AG04450 (cell line): ENCODE measurements around the gene AGO3. TPM values are rescaled to one million over a fixed set of nuclear protein-coding genes. Genes with fewer than 3 reads are reported as not detected.

Experiments
- CTCF ChIA-PET: fragments of 300-600, 350-600 bp; formaldehyde crosslinking; extraction: SDS; loops from one replicate; lab custom pipeline; 2022; ENCODE audit warnings: antibody characterized with exemption, inconsistent platforms; lab: Charles Lee
- POLR2A ChIA-PET: fragments of 350-600 bp; formaldehyde crosslinking; extraction: SDS; loops from one replicate; lab custom pipeline; 2021; ENCODE audit warnings: antibody characterized with exemption, inconsistent platforms; lab: Yijun Ruan, JAX
- DNase-seq: peaks from one replicate; pipeline ENCODE4 v3.0.0-alpha.2; 2011; ENCODE audit warnings: low read depth, low spot score
- H3K27ac ChIP-seq: one replicate; pipeline ENCODE4 v1.5.1; 2012; ENCODE audit warnings: low read depth, low read length, control low read depth
- H3K27me3 ChIP-seq: one replicate; pipeline ENCODE4 v1.6.0; 2012; ENCODE audit warnings: low read length; ENCODE audit not compliant: control insufficient read depth, insufficient read depth
- H3K4me3 ChIP-seq: 2 replicates; pipeline ENCODE4 v1.5.1; 2011; ENCODE audit warnings: mild to moderate bottlenecking, low read depth, low read length, control low read depth
- H3K9me3 ChIP-seq: 2 replicates; pipeline ENCODE4 v1.5.1; 2012; ENCODE audit warnings: low read length; ENCODE audit not compliant: control insufficient read depth, insufficient read depth
- CTCF ChIP-seq: IDR thresholded peaks from 2 replicates; pipeline ENCODE4 v1.5.1; 2011; ENCODE audit warnings: low read depth, low read length, control low read depth, inconsistent platforms
- polyA minus RNA-seq: library from RNA; depleted of rRNA, polyadenylated mRNA; stranded (reverse); fragments of >200 nt; gene quantifications from 2 replicates; pipeline ENCODE4 v1.2.3, GENCODE V29; 2011; rRNA and poly(A)+ RNA removed
- polyA plus RNA-seq: library from polyadenylated mRNA; depleted of rRNA; stranded (reverse); fragments of >200 nt; gene quantifications from 2 replicates; pipeline ENCODE4 v1.2.3, GENCODE V29; 2011; rRNA removed

Gene AGO3
- polyA plus RNA-seq (21.4 and 22.5 TPM in 2 replicates), polyA minus RNA-seq (86.1 and 95.4 TPM in 2 replicates)

- H3K27ac ChIP-seq, result peak within 1 kb of the TSS; percentile 76
- H3K27me3 ChIP-seq, result no peaks in the 10 kb centered on the region
- ChIA-PET POLR2A (interaction anchor here (0.8 to 1.1 kb wide), 3 partner anchors 12 to 153 kb away, joined by 3 to 5 read pairs (median 3); partner anchors contain the start of gene TEKT2), CTCF (no interaction called here)
- DNase-seq, result peak; percentile 23
- H3K9me3 ChIP-seq, result no peaks in the 10 kb centered on the region
- TF ChIP-seq CTCF, result no peak
- peak within 1 kb of the TSS; percentile 83 for H3K4me3 ChIP-seq
Measured at GRCh38 chr1:35930593-35931445, at the start of gene AGO3. Gene AGO3 (plus strand): TSS chr1:35931105. CDS start chr1:35931427, 322 bp downstream.

- ChIA-PET POLR2A (no interaction called here), CTCF (interaction anchor here (0.6 to 2.2 kb wide), 7 partner anchors 9 to 165 kb away, joined by 3 to 24 read pairs (median 11); no protein-coding TSS in a partner anchor)
- H3K9me3 ChIP-seq, result no peaks in the 10 kb centered on the region; the same call in 1 of the 2 replicates
- no peak for TF ChIP-seq CTCF
- DNase-seq, result no peak
- no peaks in the 10 kb centered on the region for H3K27me3 ChIP-seq
- no peak overlapping the region for H3K4me3 ChIP-seq
- no peak overlapping the region for H3K27ac ChIP-seq
Measured at GRCh38 chr1:35881850-35882273, 49.0 kb upstream of the AGO3 start.

DNA sequence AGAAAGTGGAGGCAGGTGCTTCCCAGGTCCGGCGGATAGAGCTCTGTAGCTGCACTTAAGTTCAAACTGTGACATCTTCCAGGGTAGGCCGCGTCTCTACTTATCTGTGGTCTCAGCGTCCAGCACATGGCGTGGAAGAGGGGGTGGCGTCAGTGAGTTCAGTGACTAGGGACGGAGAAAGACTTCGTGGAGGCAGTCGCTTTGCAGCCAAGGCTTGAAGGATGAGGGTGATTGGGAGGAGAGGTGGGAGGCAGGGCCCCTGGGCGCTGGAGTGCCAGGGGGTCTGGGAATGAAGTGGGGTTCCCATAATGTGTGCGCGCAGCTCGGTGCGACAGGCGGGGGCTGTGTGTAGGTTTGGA is 48.3 kb upstream of the AGO3 start:
- POLR2A ChIA-PET, result interaction anchor here (1.0 to 1.3 kb wide), 2 partner anchors 20 to 113 kb away, joined by 3 read pairs; no protein-coding TSS in a partner anchor
- Histone ChIP-seq H3K27ac (no peak overlapping the region), H3K4me3 (peak overlapping the region; percentile 44), H3K27me3 (no peaks in the 10 kb centered on the region), H3K9me3 (no peaks in the 10 kb centered on the region; the same call in 1 of the 2 replicates)
- no peak for TF ChIP-seq CTCF
- CTCF ChIA-PET, result interaction anchor here (0.6 to 2.2 kb wide), 9 partner anchors 10 to 164 kb away, joined by 3 to 24 read pairs (median 10); no protein-coding TSS in a partner anchor
- DNase-seq, result no peak

DNA sequence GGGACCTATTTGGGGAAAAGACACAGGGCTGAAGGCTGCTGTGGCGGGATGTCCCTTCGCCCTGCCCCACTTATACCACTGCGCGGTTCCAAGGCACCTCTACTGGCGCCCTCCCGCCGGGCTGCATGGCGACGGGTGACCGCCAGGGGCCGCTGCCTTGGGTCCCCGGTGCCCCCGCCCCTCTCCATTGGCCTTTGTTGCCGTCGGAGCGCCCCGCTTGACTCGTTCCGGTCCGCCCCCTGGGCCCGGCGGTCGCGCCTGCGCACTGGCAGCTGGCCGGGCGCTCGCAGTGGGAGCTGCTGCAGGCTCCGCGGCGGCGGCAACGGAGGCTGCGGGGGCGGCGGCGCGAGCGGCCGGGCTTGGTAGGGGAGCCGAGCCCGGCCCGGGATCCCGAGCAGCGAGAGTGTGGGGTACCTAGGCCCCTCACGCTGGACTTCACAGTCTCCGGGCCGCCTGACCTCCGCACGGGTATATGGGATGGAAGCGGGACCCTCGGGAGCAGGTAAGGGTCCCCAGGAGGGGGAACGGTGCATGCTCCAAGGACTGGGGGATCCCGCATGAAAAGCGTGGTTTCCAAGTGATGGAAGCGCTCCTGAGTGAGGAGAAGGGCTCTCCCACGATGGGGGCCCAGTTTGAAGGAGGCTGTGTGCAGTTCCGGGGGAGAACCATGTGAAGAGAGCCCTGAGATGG is 47.8 kb upstream of the AGO3 start, which contains the start of gene AGO1:
Gene AGO1, plus strand, starts transcription at position 265 of the 690 bp plus-strand sequence. Its CDS starts 213 bp downstream, at position 478.
- ChIA-PET CTCF (interaction anchor here (0.5 to 2.2 kb wide), 31 partner anchors 9 to 509 kb away, joined by 3 to 24 read pairs (median 4); no protein-coding TSS in a partner anchor), POLR2A (interaction anchor here (1.0 to 1.3 kb wide), 2 partner anchors 21 to 114 kb away, joined by 3 read pairs; no protein-coding TSS in a partner anchor)

More for the DNA sequence above, 47.8 kb upstream of the AGO3 start, which contains the start of gene AGO1:
- peak; percentile 77 for DNase-seq
- Histone ChIP-seq H3K27ac (peak within 1 kb of the TSS; percentile 39), H3K27me3 (no peaks in the 10 kb centered on the region), H3K4me3 (peak within 1 kb of the TSS; percentile 100), H3K9me3 (no peaks in the 10 kb centered on the region; the same call in 1 of the 2 replicates)
- peak; percentile 85 for TF ChIP-seq CTCF
